GM12865 (cell line): Measurements from ENCODE around the gene MEA1.

ENCODE experiments used
- DNase-seq: peaks from one replicate; pipeline ENCODE4 v3.0.0; 2010; ENCODE audit warnings: low read depth
- H3K4me3 ChIP-seq: 2 replicates; pipeline ENCODE4 v1.5.1; 2011; ENCODE audit warnings: mild to moderate bottlenecking, low read depth, low read length, control low read depth
- CTCF ChIP-seq: IDR thresholded peaks from 2 replicates; pipeline ENCODE4 v1.5.1; 2011; ENCODE audit warnings: low read length, control low read depth, low read depth, inconsistent platforms; ENCODE audit not compliant: insufficient read depth; ENCODE audit errors: missing control alignments

Gene MEA1

DNA sequence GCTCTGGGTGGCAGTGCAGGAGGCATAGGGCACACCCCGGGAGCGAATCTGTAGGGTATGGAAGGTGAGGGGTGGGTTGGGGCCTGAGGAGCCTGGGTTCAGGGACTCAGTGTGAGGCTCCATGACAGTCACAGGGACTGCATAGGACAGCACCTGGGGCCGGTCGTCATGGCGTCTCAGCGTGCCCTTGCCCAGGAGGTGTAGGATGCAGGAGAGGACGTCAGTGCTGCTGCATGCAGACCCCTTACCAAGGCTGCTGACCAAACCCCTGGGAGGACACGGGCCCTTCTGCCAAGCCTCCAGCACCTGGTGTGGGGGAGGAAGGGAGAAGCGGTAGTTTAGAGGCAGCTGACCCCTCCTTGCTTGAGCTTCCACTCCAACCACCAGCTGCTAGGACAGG lies 24.0 kb upstream of the MEA1 start:
- no peak overlapping the region for H3K4me3 ChIP-seq
- no peak for TF ChIP-seq CTCF
- no peak for DNase-seq

GRCh38 chr6:43037197-43037596 lies 23.5 kb upstream of the MEA1 start:
- H3K4me3 ChIP-seq = no peak overlapping the region
- TF ChIP-seq CTCF = no peak
- no peak for DNase-seq

DNA sequence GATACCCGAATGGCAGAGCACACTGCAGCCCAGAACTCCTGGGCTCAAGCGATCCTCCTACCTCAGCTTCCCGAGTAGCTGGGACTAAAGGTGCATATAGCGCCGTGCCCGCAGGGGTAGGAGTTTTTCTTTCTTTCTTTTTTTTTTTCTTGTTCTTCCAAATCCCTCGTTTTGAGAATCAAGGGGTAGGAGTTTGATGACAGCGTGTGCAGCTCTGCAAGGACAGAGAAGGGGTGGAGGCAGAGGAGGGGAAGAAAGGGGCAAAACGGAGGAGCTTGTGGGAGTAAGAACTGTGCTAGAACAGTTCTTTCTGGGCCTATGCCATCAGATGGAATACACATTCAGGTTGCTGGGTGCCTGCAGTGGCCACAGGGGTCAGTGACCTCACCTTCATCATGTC lies 23.0 kb upstream of the MEA1 start:
- TF ChIP-seq CTCF = no peak
- H3K4me3 ChIP-seq = no peak overlapping the region
- DNase-seq = no peak

DNA sequence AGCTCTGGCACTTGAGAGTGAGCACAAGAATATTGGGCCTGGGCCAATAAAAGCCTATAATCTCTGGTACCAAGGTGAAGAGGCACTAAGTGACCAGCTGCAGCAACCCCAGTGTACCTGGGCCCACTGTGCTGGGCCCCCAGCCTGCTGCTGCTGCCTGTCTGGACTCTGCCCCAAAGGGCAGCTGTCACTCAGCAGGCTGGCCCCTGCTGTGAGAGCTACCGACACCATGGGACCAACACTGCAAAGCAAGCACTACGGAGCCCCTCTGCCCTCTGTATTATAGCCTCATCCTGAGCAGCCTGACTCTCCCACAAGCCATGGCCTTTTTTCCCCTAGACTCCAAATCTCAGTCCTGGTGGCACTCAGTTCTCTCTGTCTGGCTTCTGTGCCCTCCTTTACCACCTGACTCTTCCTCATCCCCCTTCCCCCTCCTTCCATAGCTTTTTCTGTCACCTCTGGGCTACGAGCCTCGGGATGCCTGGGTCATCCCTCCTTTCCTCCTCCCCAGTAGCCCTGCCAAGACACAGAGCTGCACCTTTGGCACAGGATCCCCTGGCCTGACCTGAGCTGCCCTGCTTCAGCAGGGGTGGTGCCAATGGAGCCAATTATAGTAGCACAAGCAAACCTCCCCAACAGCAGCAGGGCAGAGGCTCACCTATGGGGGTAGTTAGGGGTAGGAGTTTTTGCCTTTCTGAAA lies 21.9 kb upstream of the MEA1 start:
- DNase-seq = no peak
- TF ChIP-seq CTCF = no peak
- no peak overlapping the region for H3K4me3 ChIP-seq

DNA sequence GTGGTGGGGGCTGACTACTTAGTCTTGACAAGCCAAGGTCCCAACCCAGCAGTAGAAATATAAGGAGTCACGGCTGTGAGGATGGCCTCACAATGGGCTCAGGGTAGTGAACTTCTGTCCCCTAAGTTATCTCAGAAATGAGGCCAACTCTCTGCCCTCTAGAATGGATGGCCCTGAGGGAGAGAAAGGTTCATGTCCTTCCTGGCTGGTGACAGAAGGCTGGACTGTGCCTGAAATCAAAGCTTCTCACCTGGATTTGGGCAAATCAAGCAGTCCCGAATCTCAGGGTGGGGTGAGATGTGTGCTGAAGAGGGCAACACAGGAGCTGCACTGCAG lies 20.4 kb upstream of the MEA1 start:
- DNase-seq = no peak
- H3K4me3 ChIP-seq = no peak overlapping the region
- TF ChIP-seq CTCF = no peak

DNA sequence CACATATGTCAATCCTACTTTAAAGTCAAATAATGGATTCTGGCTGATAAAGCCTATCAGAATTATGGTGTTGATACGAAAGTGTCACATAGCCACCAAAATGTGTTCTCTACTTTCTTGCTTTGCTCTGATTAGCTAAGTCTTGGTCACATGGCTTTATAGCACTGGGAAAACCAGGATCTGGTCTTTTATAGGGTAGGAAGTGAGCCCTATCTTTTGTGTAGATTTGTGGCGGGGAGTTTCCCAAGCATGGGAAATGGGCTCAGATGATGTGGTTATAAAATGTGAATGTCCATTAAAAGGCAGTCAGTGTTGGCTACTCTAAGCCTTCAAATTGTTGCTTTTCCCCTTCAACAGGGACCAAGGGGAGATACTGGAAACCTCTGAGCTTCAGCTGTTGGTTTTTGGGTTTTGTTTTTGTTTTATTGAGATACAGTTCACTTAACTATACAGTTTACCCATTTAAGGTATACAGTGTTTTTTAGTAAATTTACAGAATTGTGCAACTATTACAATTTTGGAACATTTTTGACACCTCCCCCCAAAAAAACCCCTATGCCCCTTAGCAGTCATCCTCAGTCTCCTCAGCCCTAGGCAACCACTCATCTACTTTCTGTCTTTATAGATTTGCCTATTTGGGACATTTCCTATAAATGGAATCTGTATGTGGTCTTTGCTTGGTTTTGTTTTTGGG lies 19.9 kb upstream of the MEA1 start:
- H3K4me3 ChIP-seq = no peak overlapping the region
- TF ChIP-seq CTCF = no peak
- no peak for DNase-seq

DNA sequence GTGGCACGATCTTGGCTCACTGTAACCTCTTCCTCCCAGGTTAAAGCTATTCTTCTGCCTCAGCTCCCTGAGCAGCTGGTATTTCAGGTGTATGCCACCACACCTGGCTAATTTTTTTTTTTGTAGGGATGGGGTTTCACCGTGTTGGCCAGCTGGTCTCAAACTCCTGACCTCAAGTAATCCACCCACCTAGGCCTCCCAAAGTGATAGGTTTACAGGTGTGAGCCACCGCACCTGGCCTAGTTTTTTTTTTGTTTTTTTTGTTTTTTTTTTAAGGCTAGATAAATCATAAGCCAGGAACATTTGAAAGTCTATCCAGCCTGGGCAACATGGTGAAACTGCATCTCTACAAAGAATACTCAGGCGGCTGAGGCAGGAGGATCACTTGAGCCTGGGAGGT lies 18.6 kb upstream of the MEA1 start:
- no peak for TF ChIP-seq CTCF
- no peak for DNase-seq
- H3K4me3 ChIP-seq = no peak overlapping the region
